ENCODE measurements around the gene TCEANC2.

The TCEANC2 gene

DNA sequence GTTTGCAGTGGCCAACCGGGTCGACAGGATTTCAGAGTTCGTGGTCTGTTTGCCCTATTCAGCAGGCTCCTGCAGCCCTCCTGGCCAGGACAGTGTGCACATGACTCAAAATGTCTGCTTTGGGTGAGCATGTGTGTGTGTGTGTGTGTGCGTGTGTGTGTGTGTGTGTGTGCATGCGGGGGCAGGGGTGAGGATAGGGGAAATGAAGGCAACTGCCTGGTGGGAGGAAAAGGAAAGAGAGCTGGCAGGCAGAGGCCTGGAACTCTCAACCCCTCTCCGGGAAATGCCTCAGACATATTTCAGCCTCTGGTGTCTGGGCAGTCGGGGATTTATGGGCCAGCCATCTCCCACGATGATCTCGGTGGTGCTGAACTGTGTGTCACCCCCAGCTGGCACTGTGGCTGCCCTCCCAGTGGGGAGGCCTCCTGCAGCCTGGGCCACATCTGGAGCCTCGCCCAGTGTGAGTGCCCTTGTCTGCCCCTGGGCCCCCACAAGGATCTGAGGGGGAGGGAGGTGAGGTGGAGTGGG, 84.2 kb downstream of the TCEANC2 start:
- no peak for TF ChIP-seq EZH2phosphoT487 (IDR thresholded peaks at IDR 0.05; ENCODE audit: low read depth)
- TF ChIP-seq, protein P1, sequence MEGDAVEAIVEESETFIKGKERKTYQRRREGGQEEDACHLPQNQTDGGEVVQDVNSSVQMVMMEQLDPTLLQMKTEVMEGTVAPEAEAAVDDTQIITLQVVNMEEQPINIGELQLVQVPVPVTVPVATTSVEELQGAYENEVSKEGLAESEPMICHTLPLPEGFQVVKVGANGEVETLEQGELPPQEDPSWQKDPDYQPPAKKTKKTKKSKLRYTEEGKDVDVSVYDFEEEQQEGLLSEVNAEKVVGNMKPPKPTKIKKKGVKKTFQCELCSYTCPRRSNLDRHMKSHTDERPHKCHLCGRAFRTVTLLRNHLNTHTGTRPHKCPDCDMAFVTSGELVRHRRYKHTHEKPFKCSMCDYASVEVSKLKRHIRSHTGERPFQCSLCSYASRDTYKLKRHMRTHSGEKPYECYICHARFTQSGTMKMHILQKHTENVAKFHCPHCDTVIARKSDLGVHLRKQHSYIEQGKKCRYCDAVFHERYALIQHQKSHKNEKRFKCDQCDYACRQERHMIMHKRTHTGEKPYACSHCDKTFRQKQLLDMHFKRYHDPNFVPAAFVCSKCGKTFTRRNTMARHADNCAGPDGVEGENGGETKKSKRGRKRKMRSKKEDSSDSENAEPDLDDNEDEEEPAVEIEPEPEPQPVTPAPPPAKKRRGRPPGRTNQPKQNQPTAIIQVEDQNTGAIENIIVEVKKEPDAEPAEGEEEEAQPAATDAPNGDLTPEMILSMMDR (IDR thresholded peaks at IDR 0.05; ENCODE audit: low read depth, low read length), result no peak
- Histone ChIP-seq H3K36me3 (replicated peaks; ENCODE audit: low read depth, low read length) (no peaks in the 10 kb centered on the region), H3K27ac (ENCODE audit: low read length) (no peak overlapping the region), H3K4me3 (ENCODE audit: low read length) (no peak overlapping the region), H2AFZ (ENCODE audit: low read depth, low read length) (no peak overlapping the region), H4K20me1 (ENCODE audit: insufficient read depth, low read length) (no peaks in the 10 kb centered on the region), H3K4me2 (ENCODE audit: low read length) (no peak overlapping the region), H3K9ac (ENCODE audit: low read length) (no peak overlapping the region), H3K27me3 (ENCODE audit: low read depth, low read length) (no peaks in the 10 kb centered on the region), H3K9me3 (ENCODE audit: insufficient read depth, low read length) (no peaks in the 10 kb centered on the region), H3K4me1 (ENCODE audit: low read length) (no peaks in the 10 kb centered on the region), H3K79me2 (ENCODE audit: low read length) (no peaks in the 10 kb centered on the region)

DNA sequence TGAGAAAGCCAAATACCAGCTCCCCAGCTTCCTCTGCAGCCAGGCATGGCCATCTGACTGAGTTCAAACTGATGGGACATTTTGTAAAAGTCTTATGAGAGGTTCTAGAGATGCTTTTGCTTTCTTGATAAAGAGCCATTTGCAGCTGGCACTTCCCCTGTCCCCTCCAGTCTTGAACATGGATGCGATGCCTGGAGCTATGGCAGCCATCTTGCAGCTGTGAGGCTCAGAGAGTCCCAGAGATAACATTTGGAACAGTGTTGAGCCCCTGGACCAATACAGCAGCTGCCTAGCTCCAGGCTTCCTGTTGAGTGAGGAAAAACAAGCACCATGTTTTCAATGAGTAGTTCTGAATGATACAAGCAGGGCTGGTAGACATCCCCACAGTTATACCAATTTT, 85.6 kb downstream of the TCEANC2 start:
- Histone ChIP-seq H3K27ac (ENCODE audit: low read length) (no peak overlapping the region), H3K4me1 (ENCODE audit: low read length) (no peaks in the 10 kb centered on the region), H3K9ac (ENCODE audit: low read length) (no peak overlapping the region), H2AFZ (ENCODE audit: low read depth, low read length) (no peak overlapping the region), H3K4me3 (ENCODE audit: low read length) (no peak overlapping the region), H3K79me2 (ENCODE audit: low read length) (no peaks in the 10 kb centered on the region), H3K27me3 (ENCODE audit: low read depth, low read length) (no peaks in the 10 kb centered on the region), H4K20me1 (ENCODE audit: insufficient read depth, low read length) (no peaks in the 10 kb centered on the region), H3K36me3 (replicated peaks; ENCODE audit: low read depth, low read length) (no peaks in the 10 kb centered on the region), H3K9me3 (ENCODE audit: insufficient read depth, low read length) (no peaks in the 10 kb centered on the region), H3K4me2 (ENCODE audit: low read length) (no peak overlapping the region)
- TF ChIP-seq EZH2phosphoT487 (IDR thresholded peaks at IDR 0.05; ENCODE audit: low read depth), result no peak
- TF ChIP-seq, protein P1 (IDR thresholded peaks at IDR 0.05; ENCODE audit: low read depth, low read length), result no peak

DNA sequence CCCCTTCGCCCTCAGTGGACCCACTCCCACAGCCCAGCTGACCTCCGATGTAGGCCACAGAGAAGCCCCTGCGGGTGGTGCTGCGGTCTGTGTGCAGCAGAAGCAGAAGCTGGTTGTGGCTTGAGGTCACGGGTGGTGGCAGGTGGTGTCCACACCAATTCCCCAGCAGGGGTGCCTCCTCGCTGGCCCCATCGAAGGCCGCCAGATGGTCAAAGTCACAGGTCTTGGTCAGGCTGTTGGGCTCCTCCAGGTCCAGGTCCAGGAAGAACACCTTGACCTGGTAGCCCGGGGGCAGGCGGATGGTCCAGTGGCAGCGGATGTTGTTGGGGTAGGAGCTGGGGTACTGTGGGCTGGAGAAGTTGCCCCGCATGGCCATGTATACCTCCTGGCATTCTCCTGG, 86.3 kb downstream of the TCEANC2 start:
- H2AFZ ChIP-seq (ENCODE audit: low read depth, low read length), result no peak overlapping the region
- no peaks in the 10 kb centered on the region for H3K4me1 ChIP-seq (ENCODE audit: low read length)
- H4K20me1 ChIP-seq (ENCODE audit: insufficient read depth, low read length), result no peaks in the 10 kb centered on the region
- no peaks in the 10 kb centered on the region for H3K79me2 ChIP-seq (ENCODE audit: low read length)
- H3K4me2 ChIP-seq (ENCODE audit: low read length), result no peak overlapping the region
- no peak overlapping the region for H3K27ac ChIP-seq (ENCODE audit: low read length)
- no peaks in the 10 kb centered on the region for H3K27me3 ChIP-seq (ENCODE audit: low read depth, low read length)
- no peaks in the 10 kb centered on the region for H3K36me3 ChIP-seq (replicated peaks; ENCODE audit: low read depth, low read length)
- no peak overlapping the region for H3K4me3 ChIP-seq (ENCODE audit: low read length)
- TF ChIP-seq, protein P1 (IDR thresholded peaks at IDR 0.05; ENCODE audit: low read depth, low read length), result no peak
- no peak for TF ChIP-seq EZH2phosphoT487 (IDR thresholded peaks at IDR 0.05; ENCODE audit: low read depth)
- no peaks in the 10 kb centered on the region for H3K9me3 ChIP-seq (ENCODE audit: insufficient read depth, low read length)
- no peak overlapping the region for H3K9ac ChIP-seq (ENCODE audit: low read length)

DNA sequence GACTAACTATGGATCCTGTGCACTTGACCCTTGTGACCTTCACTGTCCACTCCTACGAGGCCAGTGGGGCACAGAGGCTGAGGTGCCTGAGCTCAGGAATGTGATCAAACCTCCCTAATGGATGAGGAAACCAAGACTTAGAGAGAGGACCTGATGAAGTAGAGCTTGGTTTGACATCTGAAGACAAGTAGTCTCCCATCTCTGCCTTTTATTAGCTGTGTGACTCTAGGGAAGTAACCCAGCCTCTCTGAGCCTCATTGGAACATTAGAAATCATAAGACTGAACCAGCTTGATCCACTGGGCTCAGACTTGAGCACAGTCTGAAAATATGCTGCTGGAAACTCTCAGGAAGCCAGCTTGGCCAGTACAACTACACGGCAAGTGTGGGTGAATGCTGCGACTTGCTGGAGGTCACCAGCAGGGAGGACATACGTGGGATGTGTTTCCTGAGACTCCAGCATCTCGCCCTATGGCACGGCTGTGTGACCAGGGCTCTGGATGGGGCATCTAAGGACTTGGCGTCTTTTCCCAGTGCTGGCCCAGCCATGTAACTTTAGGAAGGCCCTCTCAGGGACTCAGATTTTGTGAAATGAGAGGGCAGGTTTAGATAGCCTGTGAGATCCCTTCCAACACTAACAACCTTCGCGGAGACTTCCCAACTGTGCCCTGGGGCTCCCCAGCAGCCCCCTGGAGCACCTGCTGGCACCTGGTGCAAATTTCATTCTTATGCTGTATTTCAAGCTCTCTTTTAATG, 88.9 kb downstream of the TCEANC2 start:
- no peaks in the 10 kb centered on the region for H3K9me3 ChIP-seq (ENCODE audit: insufficient read depth, low read length)
- H4K20me1 ChIP-seq (ENCODE audit: insufficient read depth, low read length), result no peaks in the 10 kb centered on the region
- no peak overlapping the region for H3K9ac ChIP-seq (ENCODE audit: low read length)
- no peak overlapping the region for H3K27ac ChIP-seq (ENCODE audit: low read length)
- no peaks in the 10 kb centered on the region for H3K79me2 ChIP-seq (ENCODE audit: low read length)
- no peaks in the 10 kb centered on the region for H3K4me1 ChIP-seq (ENCODE audit: low read length)
- H3K27me3 ChIP-seq (ENCODE audit: low read depth, low read length), result no peaks in the 10 kb centered on the region
- TF ChIP-seq, protein P1 (IDR thresholded peaks at IDR 0.05; ENCODE audit: low read depth, low read length), result no peak
- no peak for TF ChIP-seq EZH2phosphoT487 (IDR thresholded peaks at IDR 0.05; ENCODE audit: low read depth)
- no peaks in the 10 kb centered on the region for H3K36me3 ChIP-seq (replicated peaks; ENCODE audit: low read depth, low read length)
- H2AFZ ChIP-seq (ENCODE audit: low read depth, low read length), result no peak overlapping the region
- H3K4me2 ChIP-seq (ENCODE audit: low read length), result no peak overlapping the region
- no peak overlapping the region for H3K4me3 ChIP-seq (ENCODE audit: low read length)
